Measurements from ENCODE around the gene RAET1E.
"Not testable (repeated sequence)": the region's sequence is repeated elsewhere in the genome, so short reads cannot be mapped to it uniquely, and the experiment has no call there.

RAET1E gene

DNA sequence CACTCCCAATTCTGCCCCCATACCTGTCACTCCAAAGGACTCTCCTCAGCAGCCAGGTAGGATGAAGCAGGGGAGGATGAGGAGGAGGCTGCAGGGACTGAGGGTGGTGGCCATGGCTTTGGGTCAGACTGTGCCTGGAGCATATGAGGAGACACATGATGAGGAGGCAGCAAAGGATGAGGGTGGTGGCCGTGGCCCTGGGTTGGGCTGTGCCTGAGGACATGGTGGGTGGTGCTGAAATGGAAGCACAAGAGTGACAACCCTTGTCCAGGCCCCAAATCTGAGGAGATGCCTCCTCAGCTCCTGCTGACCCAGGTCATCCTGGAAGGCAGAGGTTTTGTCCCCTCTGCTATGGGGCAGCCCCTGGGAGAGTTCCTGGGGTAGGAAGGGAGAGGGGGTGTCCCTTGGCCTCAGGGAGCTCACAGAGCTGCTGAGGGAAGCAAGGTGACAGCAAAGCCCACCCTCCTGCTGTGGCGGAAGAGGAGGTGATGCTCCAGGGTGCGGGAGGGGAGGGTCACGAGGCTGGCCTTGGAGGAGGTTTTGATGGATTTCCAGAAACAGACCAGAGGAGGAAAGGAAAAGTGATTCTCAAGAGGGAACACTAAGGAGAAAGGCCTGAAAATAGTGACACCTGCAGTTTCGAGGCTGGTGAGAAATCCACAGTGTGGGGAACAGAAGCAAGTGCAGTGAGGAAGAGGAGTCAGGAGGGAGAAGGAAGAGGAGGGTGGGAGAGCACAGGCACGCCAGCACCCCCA, 20.4 kb upstream of the RAET1E start:
- Histone ChIP-seq H3K4me1 (no peaks in the 10 kb centered on the region), H3K4me3 (ENCODE audit: low read depth, low read length) (no peak overlapping the region), H3K27me3 (no peaks in the 10 kb centered on the region; the same call in 1 of the 2 replicates), H3K9me3 (no peaks in the 10 kb centered on the region), H3K36me3 (no peaks in the 10 kb centered on the region)
- TF ChIP-seq, protein P1, sequence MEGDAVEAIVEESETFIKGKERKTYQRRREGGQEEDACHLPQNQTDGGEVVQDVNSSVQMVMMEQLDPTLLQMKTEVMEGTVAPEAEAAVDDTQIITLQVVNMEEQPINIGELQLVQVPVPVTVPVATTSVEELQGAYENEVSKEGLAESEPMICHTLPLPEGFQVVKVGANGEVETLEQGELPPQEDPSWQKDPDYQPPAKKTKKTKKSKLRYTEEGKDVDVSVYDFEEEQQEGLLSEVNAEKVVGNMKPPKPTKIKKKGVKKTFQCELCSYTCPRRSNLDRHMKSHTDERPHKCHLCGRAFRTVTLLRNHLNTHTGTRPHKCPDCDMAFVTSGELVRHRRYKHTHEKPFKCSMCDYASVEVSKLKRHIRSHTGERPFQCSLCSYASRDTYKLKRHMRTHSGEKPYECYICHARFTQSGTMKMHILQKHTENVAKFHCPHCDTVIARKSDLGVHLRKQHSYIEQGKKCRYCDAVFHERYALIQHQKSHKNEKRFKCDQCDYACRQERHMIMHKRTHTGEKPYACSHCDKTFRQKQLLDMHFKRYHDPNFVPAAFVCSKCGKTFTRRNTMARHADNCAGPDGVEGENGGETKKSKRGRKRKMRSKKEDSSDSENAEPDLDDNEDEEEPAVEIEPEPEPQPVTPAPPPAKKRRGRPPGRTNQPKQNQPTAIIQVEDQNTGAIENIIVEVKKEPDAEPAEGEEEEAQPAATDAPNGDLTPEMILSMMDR (IDR thresholded peaks at IDR 0.05; ENCODE audit: low read depth, low read length): no peak
- no peak for DNase-seq

DNA sequence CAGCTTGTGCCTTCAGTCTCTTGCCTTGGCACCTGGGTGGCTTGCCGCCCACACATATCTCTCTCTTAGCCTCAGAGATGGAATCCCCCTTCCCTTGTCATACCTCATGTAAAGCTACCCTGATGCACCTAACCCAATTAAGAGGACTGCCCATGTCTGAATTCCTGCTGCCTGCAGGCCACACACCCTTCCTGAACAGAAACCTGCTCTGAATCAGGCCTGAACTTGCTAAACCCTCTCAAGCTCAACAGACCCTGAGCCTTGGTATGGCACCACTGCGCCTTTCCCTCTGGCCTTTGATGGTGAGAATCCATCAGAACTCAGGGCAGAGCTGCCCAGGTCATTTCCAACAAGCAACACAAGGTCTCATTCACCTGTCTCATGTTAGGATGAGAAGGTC, 19.8 kb upstream of the RAET1E start:
- TF ChIP-seq, protein P1 (IDR thresholded peaks at IDR 0.05; ENCODE audit: low read depth, low read length): no peak
- H3K4me1 ChIP-seq: no peaks in the 10 kb centered on the region
- no peak for DNase-seq
- H3K4me3 ChIP-seq (ENCODE audit: low read depth, low read length): no peak overlapping the region
- H3K27me3 ChIP-seq: no peaks in the 10 kb centered on the region; the same call in 1 of the 2 replicates
- H3K9me3 ChIP-seq: no peaks in the 10 kb centered on the region
- no peaks in the 10 kb centered on the region for H3K36me3 ChIP-seq

DNA sequence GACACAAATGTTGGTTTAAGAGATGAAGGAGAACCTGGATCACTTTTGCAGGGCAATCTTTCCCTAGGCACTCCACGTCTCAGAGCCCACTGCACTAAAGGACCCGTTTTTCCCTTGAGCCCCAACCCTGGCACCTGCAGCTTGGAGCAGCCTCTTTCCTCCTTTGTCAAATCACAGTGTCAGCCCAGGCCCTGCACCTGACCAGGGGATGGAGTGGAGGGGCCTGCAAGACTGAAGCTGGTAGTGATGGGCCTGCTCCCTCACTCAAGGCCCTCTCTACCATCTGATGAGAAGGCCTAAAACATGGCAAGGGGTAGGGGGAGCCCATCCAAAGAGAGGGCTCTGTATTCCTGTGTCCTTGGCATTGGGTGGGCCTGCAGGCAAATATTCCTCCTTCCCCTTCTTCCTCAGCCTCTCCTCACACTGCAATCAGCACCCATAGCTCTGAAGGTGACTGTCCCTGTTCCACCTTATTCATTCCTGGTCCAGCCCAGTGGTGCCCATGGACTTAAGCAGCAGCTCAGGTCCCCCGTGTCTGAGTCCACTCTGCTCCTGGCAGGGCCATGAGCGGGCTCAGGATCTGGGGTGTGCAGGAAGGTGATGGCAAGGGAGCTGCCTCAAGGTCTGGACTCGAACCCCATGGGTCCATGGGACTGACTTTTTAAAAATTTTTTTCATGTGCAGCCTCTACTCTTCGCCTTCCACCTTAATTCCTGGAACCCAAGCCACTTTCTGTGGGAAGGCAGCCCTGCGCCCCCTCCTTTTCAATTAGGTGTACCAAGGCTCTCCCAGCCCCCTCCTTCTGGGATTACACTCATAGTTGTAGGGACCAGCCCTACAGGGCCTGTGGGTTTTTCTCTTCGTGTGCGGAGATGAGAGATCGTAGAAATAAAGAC, 18.3 kb upstream of the RAET1E start:
- TF ChIP-seq, protein P1 (IDR thresholded peaks at IDR 0.05; ENCODE audit: low read depth, low read length): no peak
- no peaks in the 10 kb centered on the region for H3K36me3 ChIP-seq
- peaks cover 3% of the 10 kb centered on the region; the same call in 1 of the 2 replicates for H3K27me3 ChIP-seq
- no peak overlapping the region for H3K4me3 ChIP-seq (ENCODE audit: low read depth, low read length)
- H3K4me1 ChIP-seq: no peaks in the 10 kb centered on the region
- DNase-seq: no peak
- no peaks in the 10 kb centered on the region for H3K9me3 ChIP-seq

DNA sequence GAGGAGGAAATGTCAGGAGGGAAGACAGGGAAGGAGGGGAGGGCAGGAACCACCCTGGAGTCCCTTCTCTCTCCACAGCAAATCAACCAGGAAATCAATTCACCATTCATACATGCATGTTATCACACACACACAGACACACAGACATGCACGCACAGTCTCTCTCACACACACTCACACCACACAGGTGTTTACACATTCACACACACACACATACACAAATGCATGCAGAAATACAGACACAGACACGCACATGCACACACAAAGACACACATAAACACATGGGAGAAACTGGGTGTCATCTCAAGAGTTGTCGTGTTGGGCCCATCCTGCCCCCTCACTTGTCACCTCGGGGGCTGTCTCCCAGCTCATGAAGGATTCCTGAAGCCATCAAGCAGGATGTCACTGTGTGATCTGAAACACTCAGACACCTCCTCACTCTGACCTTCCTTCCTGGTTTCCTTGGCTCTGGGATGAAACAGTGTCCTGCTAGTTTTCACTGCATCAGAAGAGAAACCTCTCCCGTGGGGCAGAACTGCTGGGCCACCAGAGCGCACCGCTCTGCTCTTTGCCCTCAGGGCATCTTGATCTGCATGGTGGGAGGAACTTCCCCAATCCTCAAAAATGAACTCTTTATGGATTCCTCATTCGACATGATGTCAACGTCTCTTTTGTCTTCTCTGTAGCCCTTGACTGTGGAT, 15.8 kb upstream of the RAET1E start:
- TF ChIP-seq, protein P1 (IDR thresholded peaks at IDR 0.05; ENCODE audit: low read depth, low read length): no peak

DNA sequence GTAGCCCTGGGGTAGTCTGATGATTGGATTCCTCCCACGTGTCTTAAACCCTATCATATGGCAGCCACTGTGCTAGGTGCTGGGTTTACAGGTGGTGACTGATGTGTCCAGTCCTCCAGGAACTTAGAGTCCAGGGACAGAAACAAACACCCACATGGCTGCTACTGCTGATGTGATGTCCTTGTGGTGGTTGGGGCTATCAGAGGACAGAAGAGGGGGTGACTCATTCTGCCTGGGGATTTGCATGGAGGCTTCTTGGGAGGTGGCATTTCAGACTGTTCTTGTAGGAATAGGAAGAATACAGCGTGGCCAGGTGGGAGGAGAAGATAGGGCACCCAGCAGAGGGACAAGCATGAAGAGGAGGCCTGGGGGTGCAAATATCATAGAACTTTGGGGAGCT, 15.2 kb upstream of the RAET1E start:
- TF ChIP-seq, protein P1 (IDR thresholded peaks at IDR 0.05; ENCODE audit: low read depth, low read length): no peak

More for the DNA sequence above, 15.8 kb upstream of the RAET1E start:
- Histone ChIP-seq H3K4me3 (ENCODE audit: low read depth, low read length) (no peak overlapping the region), H3K4me1 (no peaks in the 10 kb centered on the region), H3K27me3 (peaks cover 3% of the 10 kb centered on the region; the same call in 1 of the 2 replicates), H3K36me3 (no peaks in the 10 kb centered on the region), H3K9me3 (no peaks in the 10 kb centered on the region)
- no peak for DNase-seq

DNA sequence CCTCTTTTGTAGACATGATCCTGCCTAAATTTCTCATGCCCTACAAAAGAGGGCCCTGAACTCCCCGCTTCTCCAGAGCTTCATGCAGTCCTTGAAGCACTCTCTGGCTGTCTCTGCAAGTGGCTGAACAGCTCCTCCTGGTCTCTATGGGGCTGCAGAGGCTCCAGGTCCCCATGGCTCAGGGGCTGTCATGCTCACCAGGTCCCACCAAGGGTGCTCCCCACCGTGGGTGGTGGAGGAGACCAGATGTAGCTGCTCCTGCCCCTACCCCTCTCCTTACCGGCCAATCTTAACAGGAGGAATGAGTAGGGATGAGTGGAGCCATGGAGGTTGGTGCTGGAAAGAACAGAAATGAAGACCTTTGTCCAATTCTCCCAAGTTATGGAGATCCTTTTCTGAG, 14.8 kb upstream of the RAET1E start:
- H3K36me3 ChIP-seq; DNase-seq; H3K4me3 ChIP-seq (ENCODE audit: low read depth, low read length); H3K9me3 ChIP-seq; H3K4me1 ChIP-seq; H3K27me3 ChIP-seq: not testable (repeated sequence)

More for the DNA sequence above, 15.2 kb upstream of the RAET1E start:
- H3K27me3 ChIP-seq: peaks cover 3% of the 10 kb centered on the region; the same call in 1 of the 2 replicates
- H3K9me3 ChIP-seq: no peaks in the 10 kb centered on the region
- no peak for DNase-seq
- no peaks in the 10 kb centered on the region for H3K36me3 ChIP-seq
- no peaks in the 10 kb centered on the region for H3K4me1 ChIP-seq
- H3K4me3 ChIP-seq (ENCODE audit: low read depth, low read length): no peak overlapping the region
